ENCODE results near the gene CREB1. TPM values are rescaled to one million over a fixed set of nuclear protein-coding genes. Genes with fewer than 3 reads are reported as not detected.

The CREB1 gene
- total RNA-seq, 1 donor from 2014 or later: 164 TPM

DNA sequence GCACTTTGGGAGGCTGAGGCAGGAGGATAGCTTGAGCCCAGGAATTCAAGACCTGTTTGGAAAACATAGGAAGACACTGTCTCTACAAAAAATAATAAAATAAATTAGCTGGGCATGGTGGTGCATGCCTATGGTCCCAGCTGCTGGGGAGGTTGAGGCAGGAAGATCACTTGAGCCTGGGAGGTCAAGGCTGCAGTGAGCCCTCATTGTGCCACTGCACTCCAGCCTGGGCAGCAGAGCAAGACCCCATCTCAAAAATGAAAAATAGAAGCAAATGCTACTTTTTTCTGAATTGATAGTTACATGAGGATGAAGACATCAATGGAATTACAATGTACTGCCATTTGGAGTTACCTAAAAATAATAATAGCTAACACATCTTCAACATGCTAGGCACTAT, 63.5 kb downstream of the CREB1 start:
- DNase-seq (ENCODE audit: low spot score): no peak
- Mint-ChIP-seq H3K36me3 (peaks cover 61% of the 10 kb centered on the region), H3K4me1 (no peaks in the 10 kb centered on the region), H3K27ac (no peak overlapping the region), H3K4me3 (no peak overlapping the region), H3K9me3 (peaks cover 26% of the 10 kb centered on the region), H3K27me3 (ENCODE audit: insufficient read depth, low read depth) (peaks cover 6% of the 10 kb centered on the region)
- H3K4me2 ChIP-seq: no peak overlapping the region
- H3K4me1 ChIP-seq: no peaks in the 10 kb centered on the region
- H3K4me3 ChIP-seq: no peak overlapping the region
- no peak for TF ChIP-seq EZH2 (IDR thresholded peaks at IDR 0.05)
- TF ChIP-seq, protein P1, sequence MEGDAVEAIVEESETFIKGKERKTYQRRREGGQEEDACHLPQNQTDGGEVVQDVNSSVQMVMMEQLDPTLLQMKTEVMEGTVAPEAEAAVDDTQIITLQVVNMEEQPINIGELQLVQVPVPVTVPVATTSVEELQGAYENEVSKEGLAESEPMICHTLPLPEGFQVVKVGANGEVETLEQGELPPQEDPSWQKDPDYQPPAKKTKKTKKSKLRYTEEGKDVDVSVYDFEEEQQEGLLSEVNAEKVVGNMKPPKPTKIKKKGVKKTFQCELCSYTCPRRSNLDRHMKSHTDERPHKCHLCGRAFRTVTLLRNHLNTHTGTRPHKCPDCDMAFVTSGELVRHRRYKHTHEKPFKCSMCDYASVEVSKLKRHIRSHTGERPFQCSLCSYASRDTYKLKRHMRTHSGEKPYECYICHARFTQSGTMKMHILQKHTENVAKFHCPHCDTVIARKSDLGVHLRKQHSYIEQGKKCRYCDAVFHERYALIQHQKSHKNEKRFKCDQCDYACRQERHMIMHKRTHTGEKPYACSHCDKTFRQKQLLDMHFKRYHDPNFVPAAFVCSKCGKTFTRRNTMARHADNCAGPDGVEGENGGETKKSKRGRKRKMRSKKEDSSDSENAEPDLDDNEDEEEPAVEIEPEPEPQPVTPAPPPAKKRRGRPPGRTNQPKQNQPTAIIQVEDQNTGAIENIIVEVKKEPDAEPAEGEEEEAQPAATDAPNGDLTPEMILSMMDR (IDR thresholded peaks at IDR 0.05): no peak
- TF ChIP-seq EZH2phosphoT487 (IDR thresholded peaks at IDR 0.05): no peak
- H4K20me1 ChIP-seq (ENCODE audit: low read depth): no peaks in the 10 kb centered on the region
- no peak overlapping the region for H3K27ac ChIP-seq
- no peak overlapping the region for H2AFZ ChIP-seq (replicated peaks)
- peaks cover 9% of the 10 kb centered on the region for H3K9me3 ChIP-seq (ENCODE audit: low read depth)
- H3K9ac ChIP-seq: no peak overlapping the region
- peaks cover 34% of the 10 kb centered on the region for H3K79me2 ChIP-seq (ENCODE audit: low read depth)
- H3F3A ChIP-seq (ENCODE audit: low read depth): peaks cover 20% of the 10 kb centered on the region
- H3K36me3 ChIP-seq: peaks cover 37% of the 10 kb centered on the region
- H3K27me3 ChIP-seq: no peaks in the 10 kb centered on the region

DNA sequence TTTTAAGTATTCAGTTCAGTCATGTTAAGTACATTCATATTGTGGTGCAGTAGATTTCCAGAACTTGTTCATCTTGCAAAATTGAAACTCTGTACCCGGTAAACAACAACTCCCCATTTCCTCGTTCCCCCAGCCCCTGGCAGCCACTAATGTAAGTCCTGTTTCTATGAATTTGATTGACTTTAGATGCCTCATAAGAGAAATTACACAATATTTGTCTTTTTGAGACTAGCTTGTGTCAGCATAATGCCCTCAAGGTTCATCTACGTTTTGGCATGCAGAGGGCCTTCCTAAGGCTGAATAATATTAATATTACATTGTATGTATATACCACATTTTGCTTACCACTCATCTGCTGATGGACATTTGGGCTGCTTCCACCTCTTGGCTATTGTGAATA, 64.5 kb downstream of the CREB1 start:
- Histone ChIP-seq H3K27ac (no peak overlapping the region), H3K36me3 (peaks cover 35% of the 10 kb centered on the region)
- no peak overlapping the region for H3K27ac Mint-ChIP-seq

GRCh38 chr2:207594731-207595130, 65.0 kb downstream of the CREB1 start:
- H3K27ac ChIP-seq: no peak overlapping the region
- H3K79me2 ChIP-seq (ENCODE audit: low read depth): peaks cover 24% of the 10 kb centered on the region
- H3K27me3 ChIP-seq: no peaks in the 10 kb centered on the region
- no peak overlapping the region for H3K4me2 ChIP-seq
- H3K9ac ChIP-seq: no peak overlapping the region
- TF ChIP-seq, protein P1 (IDR thresholded peaks at IDR 0.05): no peak
- TF ChIP-seq EZH2 (IDR thresholded peaks at IDR 0.05) (no peak), EZH2phosphoT487 (IDR thresholded peaks at IDR 0.05) (no peak)
- Mint-ChIP-seq H3K27ac (no peak overlapping the region), H3K9me3 (peaks cover 21% of the 10 kb centered on the region), H3K27me3 (ENCODE audit: insufficient read depth, low read depth) (peaks cover 6% of the 10 kb centered on the region), H3K4me3 (no peak overlapping the region), H3K36me3 (peaks cover 47% of the 10 kb centered on the region), H3K4me1 (no peaks in the 10 kb centered on the region)
- no peak overlapping the region for H2AFZ ChIP-seq (replicated peaks)
- no peaks in the 10 kb centered on the region for H4K20me1 ChIP-seq (ENCODE audit: low read depth)
- no peaks in the 10 kb centered on the region for H3K4me1 ChIP-seq
- H3K4me3 ChIP-seq: no peak overlapping the region
- H3K9me3 ChIP-seq (ENCODE audit: low read depth): peaks cover 9% of the 10 kb centered on the region
- peaks cover 31% of the 10 kb centered on the region for H3K36me3 ChIP-seq
- DNase-seq (ENCODE audit: low spot score): no peak
- peaks cover 17% of the 10 kb centered on the region for H3F3A ChIP-seq (ENCODE audit: low read depth)

More for the DNA sequence above, 64.5 kb downstream of the CREB1 start:
- Histone ChIP-seq H4K20me1 (ENCODE audit: low read depth) (no peaks in the 10 kb centered on the region), H3K9ac (no peak overlapping the region), H3K79me2 (ENCODE audit: low read depth) (peaks cover 29% of the 10 kb centered on the region), H3K4me1 (no peaks in the 10 kb centered on the region), H2AFZ (replicated peaks) (no peak overlapping the region), H3K27me3 (no peaks in the 10 kb centered on the region), H3F3A (ENCODE audit: low read depth) (peaks cover 18% of the 10 kb centered on the region), H3K4me3 (no peak overlapping the region), H3K4me2 (no peak overlapping the region), H3K9me3 (ENCODE audit: low read depth) (peaks cover 9% of the 10 kb centered on the region)
- H3K4me1 Mint-ChIP-seq: no peaks in the 10 kb centered on the region
- TF ChIP-seq, protein P1 (IDR thresholded peaks at IDR 0.05): no peak
- TF ChIP-seq EZH2 (IDR thresholded peaks at IDR 0.05) (no peak), EZH2phosphoT487 (IDR thresholded peaks at IDR 0.05) (no peak)
- H3K9me3 Mint-ChIP-seq: peaks cover 23% of the 10 kb centered on the region
- H3K4me3 Mint-ChIP-seq: no peak overlapping the region
- no peak for DNase-seq (ENCODE audit: low spot score)
- peaks cover 6% of the 10 kb centered on the region for H3K27me3 Mint-ChIP-seq (ENCODE audit: insufficient read depth, low read depth)
- H3K36me3 Mint-ChIP-seq: peaks cover 51% of the 10 kb centered on the region

Measured in neural progenitor cell (in vitro differentiated cells).